Cardiac fibroblast (primary cell): ENCODE measurements around the gene MRPL11.

Source experiments
- DNase-seq, 2 donors: peaks; one replicate each; pipeline versions ENCODE4 v3.0.0 to v3.0.0-alpha.2; 2010; ENCODE audit warnings: low read depth in 2 of 2
- H3K4me3 ChIP-seq, 2 donors: replicated peaks in 1 of 2; 1 replicate in 1 of 2; 2 replicates in 1 of 2; pipeline ENCODE4 v1.5.1; 2011; ENCODE audit warnings: low read depth in 2 of 2, low read length in 2 of 2, mild to moderate bottlenecking in 2 of 2, moderate library complexity in 1 of 2
- TF ChIP-seq, protein P1 (sequence below): IDR thresholded peaks from one replicate; pipeline ENCODE4 v1.5.1; 2011; ENCODE audit warnings: low read depth, mild to moderate bottlenecking, low read length, inconsistent platforms

MRPL11 gene

GRCh38 chr11:66438504-66439466 is at the start of gene MRPL11:
Gene MRPL11 (minus strand): TSS chr11:66438848. CDS start chr11:66438754, 94 bp downstream.
- TF ChIP-seq, protein P1, sequence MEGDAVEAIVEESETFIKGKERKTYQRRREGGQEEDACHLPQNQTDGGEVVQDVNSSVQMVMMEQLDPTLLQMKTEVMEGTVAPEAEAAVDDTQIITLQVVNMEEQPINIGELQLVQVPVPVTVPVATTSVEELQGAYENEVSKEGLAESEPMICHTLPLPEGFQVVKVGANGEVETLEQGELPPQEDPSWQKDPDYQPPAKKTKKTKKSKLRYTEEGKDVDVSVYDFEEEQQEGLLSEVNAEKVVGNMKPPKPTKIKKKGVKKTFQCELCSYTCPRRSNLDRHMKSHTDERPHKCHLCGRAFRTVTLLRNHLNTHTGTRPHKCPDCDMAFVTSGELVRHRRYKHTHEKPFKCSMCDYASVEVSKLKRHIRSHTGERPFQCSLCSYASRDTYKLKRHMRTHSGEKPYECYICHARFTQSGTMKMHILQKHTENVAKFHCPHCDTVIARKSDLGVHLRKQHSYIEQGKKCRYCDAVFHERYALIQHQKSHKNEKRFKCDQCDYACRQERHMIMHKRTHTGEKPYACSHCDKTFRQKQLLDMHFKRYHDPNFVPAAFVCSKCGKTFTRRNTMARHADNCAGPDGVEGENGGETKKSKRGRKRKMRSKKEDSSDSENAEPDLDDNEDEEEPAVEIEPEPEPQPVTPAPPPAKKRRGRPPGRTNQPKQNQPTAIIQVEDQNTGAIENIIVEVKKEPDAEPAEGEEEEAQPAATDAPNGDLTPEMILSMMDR: peak; percentile 55
- peak within 1 kb of the TSS; percentile 72 to 76 for H3K4me3 ChIP-seq

GRCh38 chr11:66484806-66485380 is 46.2 kb upstream of the MRPL11 start:
- DNase-seq: no peak
- H3K4me3 ChIP-seq: no peak overlapping the region
- TF ChIP-seq, protein P1: no peak

More at GRCh38 chr11:66438504-66439466, at the start of gene MRPL11:
- peak; percentile 93 to 95 for DNase-seq

DNA sequence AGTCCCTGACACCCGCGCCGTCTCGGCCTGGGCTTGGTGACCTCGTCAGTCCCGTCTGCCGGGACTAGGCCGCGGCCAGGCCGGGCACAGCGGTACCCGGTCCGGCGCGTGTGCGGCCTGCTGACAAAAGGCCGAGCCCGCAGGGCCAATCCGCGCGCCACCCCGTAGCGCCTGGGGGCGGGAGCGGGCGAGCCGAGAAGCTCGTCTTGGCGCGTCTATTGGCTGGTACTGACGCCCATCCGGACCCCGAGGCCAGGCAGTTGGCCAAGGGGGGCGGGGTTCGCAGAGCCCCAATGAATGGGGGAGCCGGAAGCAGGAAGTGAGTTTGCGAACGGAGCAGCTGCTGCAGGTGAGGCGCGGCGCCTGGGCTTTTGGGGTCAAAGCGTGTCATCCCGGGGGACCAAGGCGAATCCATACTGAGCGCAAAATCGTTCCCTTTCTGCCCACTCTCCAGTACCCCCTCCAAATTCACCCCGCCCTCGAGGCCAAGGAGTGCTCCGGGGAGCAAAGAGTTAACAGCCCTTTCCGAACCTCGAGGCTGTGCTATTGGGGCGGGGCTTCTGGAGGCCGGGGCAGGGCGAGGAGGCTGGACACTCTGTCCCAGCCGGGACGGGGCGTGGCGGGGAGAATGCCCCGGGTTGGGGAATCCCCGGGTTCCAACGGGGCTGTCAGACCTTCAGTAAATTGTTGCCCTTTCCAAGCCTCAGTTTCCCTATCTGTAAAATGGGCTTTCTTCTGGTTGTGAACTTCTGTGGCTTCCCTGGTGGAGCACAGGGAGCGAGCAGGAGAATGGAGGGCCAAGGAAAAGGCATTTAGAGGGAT is 41.7 kb upstream of the MRPL11 start, which contains the start of gene DPP3:
TSS of gene DPP3 (plus strand) at position 318 of the 822 bp plus-strand sequence. CDS start 1,767 bp downstream, outside the sequence.
- H3K4me3 ChIP-seq: peak within 1 kb of the TSS; percentile 76 to 83
- TF ChIP-seq, protein P1: no peak
- peak; percentile 97 to 98 for DNase-seq

DNA sequence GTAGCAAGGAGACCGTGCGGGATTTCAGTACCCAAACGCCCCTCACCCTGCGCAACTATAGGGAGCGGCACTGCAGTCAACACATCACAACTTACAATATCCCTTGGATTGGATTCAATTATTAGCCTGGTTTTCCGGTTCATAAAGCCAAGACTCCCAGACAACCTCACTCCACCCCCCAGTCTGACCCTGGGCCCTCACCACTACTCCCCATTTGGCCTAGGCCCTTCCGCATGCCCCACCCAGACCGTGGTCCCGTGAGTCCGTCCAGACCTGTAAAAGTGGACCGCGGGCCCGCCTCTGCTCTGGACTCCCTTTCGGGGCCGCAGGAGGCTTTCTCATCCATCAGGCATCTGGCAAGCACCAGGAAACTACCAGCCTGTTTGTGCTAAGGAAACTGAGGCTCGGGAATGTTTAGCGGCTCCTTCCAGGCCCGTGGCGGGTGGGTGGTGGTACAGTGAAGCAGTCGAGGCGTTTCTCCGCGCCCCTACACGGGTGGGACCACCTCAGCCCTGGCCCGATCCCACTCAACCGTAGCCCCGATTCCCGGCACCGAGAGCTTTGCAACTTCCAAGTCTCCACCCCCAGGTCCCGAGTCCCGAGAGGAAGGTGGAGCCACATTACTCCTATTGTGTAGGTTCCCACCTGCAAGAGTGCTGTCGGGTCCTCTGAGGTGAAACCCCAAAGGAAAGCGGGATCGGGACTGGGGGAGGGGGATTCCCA is 40.9 kb upstream of the MRPL11 start:
- TF ChIP-seq, protein P1: no peak
- peak; percentile 50 to 54 for DNase-seq
- peak overlapping the region; percentile 76 to 83 for H3K4me3 ChIP-seq

GRCh38 chr11:66478729-66479393 is 40.2 kb upstream of the MRPL11 start:
- peak overlapping the region; percentile 76 to 83 for H3K4me3 ChIP-seq
- TF ChIP-seq, protein P1: peak; percentile 83
- peak; percentile 19 to 26 for DNase-seq
